Activated naive CD8-positive, alpha-beta T cell treated with anti-CD3 and anti-CD28 coated beads, Interleukin-2, amount 50 U/mL, for 24 hours (primary cell): Measurements from ENCODE around the gene CDHR5.

Experiments
- ATAC-seq: fragments of 150-1000 bp; cut with Tn5 transposase; one replicate; pipeline ENCODE4 v1.10.0; 2021
- DNase-seq: peaks from one replicate; pipeline ENCODE4 v3.0.0; 2021
- H3K27ac Mint-ChIP-seq: one replicate; pipeline ENCODE4 v1.8.0; 2021; ENCODE audit warnings: mild to moderate bottlenecking, mixed read lengths
- H3K27me3 Mint-ChIP-seq: one replicate; pipeline ENCODE4 v1.8.0; 2021; ENCODE audit warnings: mixed read lengths
- H3K36me3 Mint-ChIP-seq: one replicate; pipeline ENCODE4 v1.8.0; 2021; ENCODE audit warnings: low read depth, mixed read lengths
- H3K4me1 Mint-ChIP-seq: one replicate; pipeline ENCODE4 v1.8.0; 2021; ENCODE audit warnings: mixed read lengths
- H3K4me3 Mint-ChIP-seq: one replicate; pipeline ENCODE4 v1.8.0; 2021; ENCODE audit warnings: mild to moderate bottlenecking, moderate library complexity, mixed read lengths
- H3K9me3 Mint-ChIP-seq: one replicate; pipeline ENCODE4 v1.8.0; 2021; ENCODE audit warnings: mixed read lengths

CDHR5 gene

GRCh38 chr11:568306-569157, 56.2 kb downstream of the CDHR5 start:
- Mint-ChIP-seq H3K4me1 (peaks cover 8% of the 10 kb centered on the region), H3K4me3 (peak overlapping the region; percentile 80), H3K27me3 (no peaks in the 10 kb centered on the region), H3K27ac (peak overlapping the region; percentile 64), H3K9me3 (no peaks in the 10 kb centered on the region), H3K36me3 (no peaks in the 10 kb centered on the region)
- peak; percentile 97 for DNase-seq
- ATAC-seq, result peak; percentile 94

GRCh38 chr11:567629-568292, 57.0 kb downstream of the CDHR5 start:
- Mint-ChIP-seq H3K4me3 (peak overlapping the region; percentile 84), H3K4me1 (peaks cover 8% of the 10 kb centered on the region), H3K27me3 (no peaks in the 10 kb centered on the region), H3K27ac (peak overlapping the region; percentile 75), H3K36me3 (no peaks in the 10 kb centered on the region), H3K9me3 (no peaks in the 10 kb centered on the region)
- no peak for DNase-seq
- ATAC-seq, result no peak

GRCh38 chr11:567011-567628, 57.6 kb downstream of the CDHR5 start:
- Mint-ChIP-seq H3K9me3 (no peaks in the 10 kb centered on the region), H3K27me3 (no peaks in the 10 kb centered on the region), H3K4me1 (peaks cover 8% of the 10 kb centered on the region), H3K36me3 (no peaks in the 10 kb centered on the region), H3K27ac (peak overlapping the region; percentile 75), H3K4me3 (peak overlapping the region; percentile 84)
- DNase-seq (no peak), ATAC-seq (no peak)
